Hepatocyte (in vitro differentiated cells): ENCODE data around the gene MAGI1. TPM values are rescaled to one million over a fixed set of nuclear protein-coding genes. Genes with fewer than 3 reads are reported as not detected.

ENCODE experiments used
- DNase-seq: peaks from one replicate; pipeline ENCODE4 v3.0.0-alpha.2; 2016; ENCODE audit warnings: low spot score
- H2AFZ ChIP-seq: fragments of 200-600 bp; sonication (generic); 2 replicates; pipeline ENCODE4 v1.6.0; 2016; ENCODE audit warnings: antibody characterized with exemption, mild to moderate bottlenecking
- H3K27ac ChIP-seq: fragments of 200-600 bp; sonication (generic); 2 replicates; pipeline ENCODE4 v1.5.1; 2016; ENCODE audit warnings: mild to moderate bottlenecking
- H3K27me3 ChIP-seq: fragments of 200-600 bp; sonication (generic); 2 replicates; pipeline ENCODE4 v1.6.1; 2016
- H3K36me3 ChIP-seq: fragments of 200-600 bp; sonication (generic); replicated peaks from 2 replicates; pipeline ENCODE4 v1.5.1; 2016; ENCODE audit warnings: low read depth; ENCODE audit not compliant: insufficient read depth
- H3K4me1 ChIP-seq: fragments of 200-600 bp; sonication (generic); 2 replicates; pipeline ENCODE4 v1.5.1; 2016; ENCODE audit warnings: mild to moderate bottlenecking, moderate library complexity; ENCODE audit not compliant: insufficient read depth
- H3K4me2 ChIP-seq: fragments of 200-600 bp; sonication (generic); 2 replicates; pipeline ENCODE4 v1.6.0; 2016
- H3K4me3 ChIP-seq: fragments of 200-600 bp; sonication (generic); 2 replicates; pipeline ENCODE4 v1.5.1; 2016; ENCODE audit warnings: mild to moderate bottlenecking
- H3K79me2 ChIP-seq: fragments of 200-600 bp; sonication (generic); 2 replicates; pipeline ENCODE4 v1.6.0; 2017; ENCODE audit warnings: mild to moderate bottlenecking
- H3K9me2 ChIP-seq: fragments of 200-600 bp; sonication (generic); replicated peaks from 2 replicates; pipeline ENCODE4 v1.6.0; 2017; ENCODE audit warnings: mild to moderate bottlenecking; ENCODE audit not compliant: insufficient read depth
- H3K9me3 ChIP-seq: fragments of 200-600 bp; sonication (generic); 2 replicates; pipeline ENCODE4 v1.5.1; 2016; ENCODE audit warnings: low read depth, mild to moderate bottlenecking
- H4K20me1 ChIP-seq: fragments of 200-600 bp; sonication (generic); 2 replicates; pipeline ENCODE4 v1.6.0; 2016; ENCODE audit warnings: mild to moderate bottlenecking; ENCODE audit not compliant: insufficient read depth, poor library complexity, severe bottlenecking
- CTCF ChIP-seq: fragments of 200-600 bp; sonication (generic); IDR thresholded peaks from 2 replicates; pipeline ENCODE4 v1.5.1; 2016; ENCODE audit warnings: antibody characterized with exemption, mild to moderate bottlenecking; ENCODE audit not compliant: poor library complexity
- EZH2 ChIP-seq: fragments of 200-600 bp; sonication (generic); IDR thresholded peaks from 2 replicates; pipeline ENCODE4 v1.6.1; 2016; ENCODE audit warnings: antibody characterized with exemption, mild to moderate bottlenecking, borderline replicate concordance
- EZH2phosphoT487 ChIP-seq: fragments of 200-600 bp; sonication (generic); IDR thresholded peaks from one replicate; pipeline ENCODE4 v1.6.1; 2018; ENCODE audit warnings: antibody characterized with exemption, mild to moderate bottlenecking, low read depth, moderate library complexity; ENCODE audit not compliant: unreplicated experiment, severe bottlenecking
- WGBS: methylation state at CpG from one replicate; pipeline ENCODE4 v1.1.6; 2016; ENCODE audit warnings: low lambda C conversion rate; ENCODE audit errors: missing lambda C conversion rate; 5-methylcytosine and 5-hydroxymethylcytosine counted together
- polyA plus RNA-seq: library from polyadenylated mRNA; unstranded; fragments of >200 nt; fragmentation: Nextera tagmentation; extraction: Ambion mirVana; gene quantifications from 2 replicates; pipeline ENCODE4 v1.2.1, GENCODE V29; 2016
- total RNA-seq: library from RNA; depleted of rRNA; stranded (reverse); fragments of >200 nt; gene quantifications from 2 replicates; pipeline ENCODE4 v1.2.3, GENCODE V29; 2014

The MAGI1 gene
- total and polyA plus RNA-seq, 2 experiments from 2014 or later, result 26.2 to 43.5 TPM

- no peaks in the 10 kb centered on the region for H3K4me1 ChIP-seq
- peaks cover 18% of the 10 kb centered on the region for H4K20me1 ChIP-seq
- no peak for DNase-seq
- H3K4me2 ChIP-seq, result no peak overlapping the region
- peaks cover 82% of the 10 kb centered on the region for H3K79me2 ChIP-seq
- H2AFZ ChIP-seq, result no peak overlapping the region
- H3K27ac ChIP-seq, result no peak overlapping the region
- no peak overlapping the region for H3K4me3 ChIP-seq
- no peaks in the 10 kb centered on the region for H3K36me3 ChIP-seq
- H3K9me3 ChIP-seq, result no peaks in the 10 kb centered on the region
- 28% methylated on average over 1 of the region's 1 CpG for WGBS
- H3K27me3 ChIP-seq, result no peaks in the 10 kb centered on the region
- no peaks in the 10 kb centered on the region for H3K9me2 ChIP-seq
- TF ChIP-seq EZH2phosphoT487, result no peak
- TF ChIP-seq CTCF, result no peak
- no peak for TF ChIP-seq EZH2
Measured at GRCh38 chr3:65540666-65541065, 498.1 kb downstream of the MAGI1 start.

- WGBS, result 67% methylated on average over 1 of the region's 1 CpG
- no peak overlapping the region for H3K4me3 ChIP-seq
- H3K79me2 ChIP-seq, result peaks cover 83% of the 10 kb centered on the region
- no peaks in the 10 kb centered on the region for H3K9me3 ChIP-seq
- DNase-seq, result no peak
- H3K4me1 ChIP-seq, result no peaks in the 10 kb centered on the region
- H3K36me3 ChIP-seq, result no peaks in the 10 kb centered on the region
- no peak overlapping the region for H2AFZ ChIP-seq
- no peak overlapping the region for H3K4me2 ChIP-seq
- peaks cover 18% of the 10 kb centered on the region for H4K20me1 ChIP-seq
- no peaks in the 10 kb centered on the region for H3K9me2 ChIP-seq
- H3K27ac ChIP-seq, result no peak overlapping the region
- no peaks in the 10 kb centered on the region for H3K27me3 ChIP-seq
- TF ChIP-seq EZH2 (no peak), EZH2phosphoT487 (no peak), CTCF (no peak)
Measured at GRCh38 chr3:65539616-65540015, 499.1 kb downstream of the MAGI1 start.

GRCh38 chr3:65538101-65538500 lies 500.6 kb downstream of the MAGI1 start:
- Histone ChIP-seq H3K9me2 (no peaks in the 10 kb centered on the region), H2AFZ (no peak overlapping the region), H3K4me3 (no peak overlapping the region), H3K4me1 (no peaks in the 10 kb centered on the region), H3K27me3 (no peaks in the 10 kb centered on the region), H4K20me1 (peaks cover 18% of the 10 kb centered on the region), H3K36me3 (no peaks in the 10 kb centered on the region), H3K9me3 (no peaks in the 10 kb centered on the region), H3K4me2 (no peak overlapping the region), H3K79me2 (peaks cover 76% of the 10 kb centered on the region), H3K27ac (no peak overlapping the region)
- TF ChIP-seq CTCF, result no peak
- no peak for TF ChIP-seq EZH2
- no peak for TF ChIP-seq EZH2phosphoT487
- 78% methylated on average over 1 of the region's 1 CpG for WGBS
- no peak for DNase-seq

- H3K27ac ChIP-seq, result no peak overlapping the region
- no peak overlapping the region for H2AFZ ChIP-seq
- no peaks in the 10 kb centered on the region for H3K36me3 ChIP-seq
- no peak overlapping the region for H3K4me2 ChIP-seq
- peaks cover 18% of the 10 kb centered on the region for H4K20me1 ChIP-seq
- H3K27me3 ChIP-seq, result no peaks in the 10 kb centered on the region
- no peaks in the 10 kb centered on the region for H3K9me2 ChIP-seq
- no peak for TF ChIP-seq EZH2phosphoT487
- TF ChIP-seq EZH2, result no peak
- no peak for TF ChIP-seq CTCF
- no peaks in the 10 kb centered on the region for H3K4me1 ChIP-seq
- H3K4me3 ChIP-seq, result no peak overlapping the region
- no peak for DNase-seq
- H3K79me2 ChIP-seq, result peaks cover 69% of the 10 kb centered on the region
- H3K9me3 ChIP-seq, result no peaks in the 10 kb centered on the region
- 83% methylated on average over 3 of the region's 3 CpGs for WGBS
Measured at GRCh38 chr3:65537109-65537508, 501.6 kb downstream of the MAGI1 start.
